HG03159 (cell line): ENCODE measurements around the gene TMEM217.

ENCODE experiments used
- ATAC-seq: cut with Tn5 transposase; IDR thresholded peaks from one replicate; pipeline ENCODE4 v1.9.1; 2021; ENCODE audit warnings: mild to moderate bottlenecking, moderate library complexity; ENCODE audit not compliant: unreplicated experiment

The TMEM217 gene

GRCh38 chr6:37170273-37171200 lies 87.4 kb downstream of the TMEM217 start:
- peak; percentile 33 for ATAC-seq

- peak; percentile 56 for ATAC-seq
Measured at GRCh38 chr6:37169496-37170272, 88.3 kb downstream of the TMEM217 start, which contains the start of gene PIM1. Gene PIM1 (plus strand): TSS chr6:37170152. CDS start chr6:37170576, 424 bp downstream.

- ATAC-seq, result no peak
Measured at GRCh38 chr6:37168811-37169495, 89.0 kb downstream of the TMEM217 start.

GRCh38 chr6:37168163-37168758 lies 89.7 kb downstream of the TMEM217 start:
- ATAC-seq, result no peak

- no peak for ATAC-seq
Measured at GRCh38 chr6:37162740-37163139, 95.2 kb downstream of the TMEM217 start.
